Keratinocyte (primary cell): Measurements from ENCODE around the gene ADAMTSL3. TPM values are rescaled to one million over a fixed set of nuclear protein-coding genes. Genes with fewer than 3 reads are reported as not detected.
A peak's percentile ranks its signal among the peaks of the same experiment; 100 is the strongest.
"Not testable (repeated sequence)": the region's sequence is repeated elsewhere in the genome, so short reads cannot be mapped to it uniquely, and the experiment has no call there.

Experiments
- DNase-seq: peaks from one replicate; pipeline ENCODE4 v3.0.0-alpha.2; 2011; ENCODE audit warnings: low read depth, missing footprints, low spot score
- FAIRE-seq: peaks from 2 replicates; lab custom pipeline; 2011; peaks lifted over from hg19 to GRCh38; lab: Jason Lieb, UNC
- H2AFZ ChIP-seq: 2 replicates; pipeline ENCODE4 v1.6.0; 2012; ENCODE audit warnings: low read length, control low read depth, inconsistent platforms; ENCODE audit not compliant: control insufficient read depth
- H3K27ac ChIP-seq: 2 replicates; pipeline ENCODE4 v1.5.1; 2011; ENCODE audit warnings: low read length; ENCODE audit not compliant: control insufficient read depth, insufficient read depth
- H3K27me3 ChIP-seq: 3 replicates; pipeline ENCODE4 v1.6.0; 2011; ENCODE audit warnings: low read length; ENCODE audit not compliant: control insufficient read depth, insufficient read depth; ENCODE audit errors: extremely low read depth
- H3K36me3 ChIP-seq, 2 experiments: 2 replicates in 1 of 2; 3 replicates in 1 of 2; pipeline ENCODE4 v1.5.1; 2011; ENCODE audit warnings: low read length in 2 of 2, mild to moderate bottlenecking in 1 of 2; ENCODE audit not compliant: control insufficient read depth in 2 of 2, insufficient read depth in 2 of 2; ENCODE audit errors: extremely low read depth in 1 of 2
- H3K4me1 ChIP-seq: 3 replicates; pipeline ENCODE4 v1.5.1; 2011; ENCODE audit warnings: low read length; ENCODE audit not compliant: control insufficient read depth, insufficient read depth; ENCODE audit errors: extremely low read depth
- H3K4me2 ChIP-seq: 3 replicates; pipeline ENCODE4 v1.6.0; 2011; ENCODE audit warnings: low read depth, low read length; ENCODE audit not compliant: control insufficient read depth, insufficient read depth; ENCODE audit errors: extremely low read depth
- H3K4me3 ChIP-seq, 3 experiments: fragments of 200-600 bp in 1 of 3; sonication (generic) in 1 of 3; 2 replicates in 2 of 3; 3 replicates in 1 of 3; pipeline ENCODE4 v1.5.1; 2011 to 2016; ENCODE audit warnings: low read length in 3 of 3, mild to moderate bottlenecking in 3 of 3, control low read depth in 2 of 3, inconsistent platforms in 1 of 3, low read depth in 1 of 3, mixed read lengths in 1 of 3, mixed run types in 1 of 3, moderate library complexity in 1 of 3; ENCODE audit not compliant: control insufficient read depth in 2 of 3, insufficient read depth in 2 of 3; ENCODE audit errors: extremely low read depth in 1 of 3
- H3K79me2 ChIP-seq: 2 replicates; pipeline ENCODE4 v1.6.0; 2012; ENCODE audit warnings: low read length; ENCODE audit not compliant: control insufficient read depth, insufficient read depth
- H3K9ac ChIP-seq: 3 replicates; pipeline ENCODE4 v1.6.0; 2011; ENCODE audit warnings: low read length; ENCODE audit not compliant: control insufficient read depth, insufficient read depth; ENCODE audit errors: extremely low read depth
- H3K9me1 ChIP-seq: 3 replicates; pipeline ENCODE4 v1.6.0; 2011; ENCODE audit warnings: low read length; ENCODE audit not compliant: control insufficient read depth, insufficient read depth; ENCODE audit errors: extremely low read depth
- H3K9me3 ChIP-seq: 2 replicates; pipeline ENCODE4 v1.5.1; 2012; ENCODE audit warnings: low read depth, low read length; ENCODE audit not compliant: control insufficient read depth
- H4K20me1 ChIP-seq: 3 replicates; pipeline ENCODE4 v1.6.0; 2011; ENCODE audit warnings: low read length; ENCODE audit not compliant: control insufficient read depth, insufficient read depth; ENCODE audit errors: extremely low read depth
- EZH2 ChIP-seq: IDR thresholded peaks from one replicate; pipeline ENCODE4 v1.6.1; 2012; ENCODE audit warnings: inconsistent platforms, mild to moderate bottlenecking, low read length, moderate library complexity
- dilution Hi-C: fragments of 300-500 bp; cut with MboI; formaldehyde crosslinking; loops from one replicate; pipeline ENCODE4 v1.7.0; 2020; ENCODE audit warnings: low sequenced_read_pairs; ENCODE audit not compliant: extremely low pct_ligation_motif_present
- polyA plus RNA-seq, 5 experiments: library from polyadenylated mRNA; depleted of rRNA in 3 of 5; stranded (reverse) in 3 of 5; stranded (forward) in 1 of 5; unstranded in 1 of 5; fragments of >200 nt; gene quantifications; 1 replicate in 1 of 5; 2 replicates in 3 of 5; 3 replicates in 1 of 5; pipeline versions ENCODE4 v1.2.1 to v1.2.3, GENCODE V29; 2011 to 2012; ENCODE audit warnings: missing spikeins in 2 of 5, low read depth in 1 of 5, low replicate concordance in 1 of 5
- TF ChIP-seq, protein P1 (sequence below), 3 experiments: IDR thresholded peaks in 1 of 3; conservative IDR thresholded peaks in 1 of 3; optimal IDR thresholded peaks in 1 of 3; 2 replicates in 2 of 3; 3 replicates in 1 of 3; pipeline versions ENCODE3 to v1.5.1; 2011; ENCODE audit warnings: low read length in 3 of 3, mild to moderate bottlenecking in 3 of 3, moderate library complexity in 2 of 3, control low read depth in 1 of 3, inconsistent platforms in 1 of 3; ENCODE audit not compliant: insufficient read depth in 2 of 3; ENCODE audit errors: extremely low read depth in 1 of 3

Gene ADAMTSL3
- polyA plus RNA-seq, 1 donor (not counting 4 experiments of a cell fraction or from before 2014, with no cell fraction given), result 0.01 TPM

DNA sequence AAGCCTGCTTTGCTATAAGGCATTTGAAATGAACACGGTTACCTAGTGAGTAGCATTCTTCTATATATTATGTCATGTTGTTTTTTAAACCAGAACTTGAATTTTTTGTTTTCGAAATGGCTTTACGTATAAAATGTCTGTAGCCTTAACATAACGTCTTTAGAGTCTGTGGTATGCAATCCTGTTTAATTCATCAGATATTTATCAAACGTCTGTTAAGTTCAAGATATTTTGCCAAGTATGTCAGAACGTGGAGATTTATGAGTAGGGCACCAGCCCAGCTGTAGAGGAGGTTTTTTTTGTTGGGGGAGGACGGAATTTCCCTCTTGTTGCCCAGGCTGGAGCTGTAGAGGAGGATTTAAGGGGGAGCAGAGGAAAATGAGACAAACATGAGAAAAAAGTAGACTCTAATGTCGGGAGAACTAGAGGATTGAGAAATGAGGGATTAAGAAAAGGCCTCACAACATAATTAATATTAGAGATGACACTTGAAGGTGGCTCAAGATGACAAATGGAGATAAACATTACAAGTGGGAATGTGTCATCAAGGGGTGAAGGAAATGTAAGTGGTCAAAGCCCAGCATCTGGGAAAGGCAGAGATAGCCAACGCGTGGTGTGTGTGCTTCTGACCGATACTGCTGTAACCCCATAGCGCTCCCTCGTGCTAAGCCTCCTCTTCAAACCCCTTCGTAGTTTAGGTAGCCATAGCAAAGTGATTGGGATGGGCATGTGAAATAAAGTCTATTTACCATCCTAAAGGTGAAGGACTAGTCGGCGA is 427.7 kb downstream of the ADAMTSL3 start:
- no peaks in the 10 kb centered on the region for H3K27me3 ChIP-seq
- H2AFZ ChIP-seq, result peak overlapping the region; percentile 46
- peak overlapping the region; percentile 3 for H3K4me2 ChIP-seq
- no peak overlapping the region for H3K4me3 ChIP-seq
- no peaks in the 10 kb centered on the region for H3K9me1 ChIP-seq
- dilution Hi-C loops, result no loop called here
- no peaks in the 10 kb centered on the region for H3K9me3 ChIP-seq
- peaks cover 16% of the 10 kb centered on the region for H3K4me1 ChIP-seq
- H3K9ac ChIP-seq, result no peak overlapping the region
- TF ChIP-seq EZH2, result no peak
- TF ChIP-seq, protein P1, sequence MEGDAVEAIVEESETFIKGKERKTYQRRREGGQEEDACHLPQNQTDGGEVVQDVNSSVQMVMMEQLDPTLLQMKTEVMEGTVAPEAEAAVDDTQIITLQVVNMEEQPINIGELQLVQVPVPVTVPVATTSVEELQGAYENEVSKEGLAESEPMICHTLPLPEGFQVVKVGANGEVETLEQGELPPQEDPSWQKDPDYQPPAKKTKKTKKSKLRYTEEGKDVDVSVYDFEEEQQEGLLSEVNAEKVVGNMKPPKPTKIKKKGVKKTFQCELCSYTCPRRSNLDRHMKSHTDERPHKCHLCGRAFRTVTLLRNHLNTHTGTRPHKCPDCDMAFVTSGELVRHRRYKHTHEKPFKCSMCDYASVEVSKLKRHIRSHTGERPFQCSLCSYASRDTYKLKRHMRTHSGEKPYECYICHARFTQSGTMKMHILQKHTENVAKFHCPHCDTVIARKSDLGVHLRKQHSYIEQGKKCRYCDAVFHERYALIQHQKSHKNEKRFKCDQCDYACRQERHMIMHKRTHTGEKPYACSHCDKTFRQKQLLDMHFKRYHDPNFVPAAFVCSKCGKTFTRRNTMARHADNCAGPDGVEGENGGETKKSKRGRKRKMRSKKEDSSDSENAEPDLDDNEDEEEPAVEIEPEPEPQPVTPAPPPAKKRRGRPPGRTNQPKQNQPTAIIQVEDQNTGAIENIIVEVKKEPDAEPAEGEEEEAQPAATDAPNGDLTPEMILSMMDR (optimal IDR thresholded peaks at IDR 0.05 in 1 of 3, IDR thresholded peaks at IDR 0.05 in 1 of 3, conservative IDR thresholded peaks at IDR 0.05 in 1 of 3; ENCODE audit: extremely low read depth in 1 of 3, insufficient read depth in 2 of 3, low read length in 3 of 3), result no peak
- no peaks in the 10 kb centered on the region for H3K79me2 ChIP-seq
- FAIRE-seq (no peak), DNase-seq (no peak)
- H3K27ac ChIP-seq, result no peak overlapping the region
- no peaks in the 10 kb centered on the region for H4K20me1 ChIP-seq
- no peaks in the 10 kb centered on the region for H3K36me3 ChIP-seq

DNA sequence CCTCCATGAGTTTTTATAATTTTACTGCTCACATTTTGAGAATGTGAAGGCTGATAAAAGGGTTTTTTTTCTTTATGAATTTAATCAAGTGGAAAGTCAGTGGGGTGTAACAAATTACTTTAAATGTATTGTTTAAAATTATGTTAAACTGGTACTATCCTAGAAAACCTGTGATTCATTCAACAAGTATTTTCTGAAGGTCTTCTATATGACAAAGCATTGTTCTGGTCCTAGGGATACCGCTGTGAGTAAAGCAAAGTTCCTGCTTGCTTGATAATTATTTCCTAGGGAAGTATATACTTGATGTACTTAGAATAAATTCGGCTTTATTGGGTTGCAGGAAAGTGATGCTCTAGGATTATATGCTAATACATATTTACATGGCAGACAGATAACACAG is 428.8 kb downstream of the ADAMTSL3 start:
- Histone ChIP-seq H3K4me2 (no peak overlapping the region), H3K4me1 (peaks cover 16% of the 10 kb centered on the region), H3K79me2 (no peaks in the 10 kb centered on the region), H3K36me3 (no peaks in the 10 kb centered on the region), H3K27ac (no peak overlapping the region), H2AFZ (no peak overlapping the region), H3K9ac (no peak overlapping the region), H3K9me3 (no peaks in the 10 kb centered on the region), H3K27me3 (no peaks in the 10 kb centered on the region), H4K20me1 (no peaks in the 10 kb centered on the region), H3K4me3 (no peak overlapping the region), H3K9me1 (no peaks in the 10 kb centered on the region)
- DNase-seq (no peak), FAIRE-seq (peak; percentile 9)
- dilution Hi-C loops, result no loop called here
- TF ChIP-seq, protein P1 (optimal IDR thresholded peaks at IDR 0.05 in 1 of 3, IDR thresholded peaks at IDR 0.05 in 1 of 3, conservative IDR thresholded peaks at IDR 0.05 in 1 of 3; ENCODE audit: extremely low read depth in 1 of 3, insufficient read depth in 2 of 3, low read length in 3 of 3), result no peak

DNA sequence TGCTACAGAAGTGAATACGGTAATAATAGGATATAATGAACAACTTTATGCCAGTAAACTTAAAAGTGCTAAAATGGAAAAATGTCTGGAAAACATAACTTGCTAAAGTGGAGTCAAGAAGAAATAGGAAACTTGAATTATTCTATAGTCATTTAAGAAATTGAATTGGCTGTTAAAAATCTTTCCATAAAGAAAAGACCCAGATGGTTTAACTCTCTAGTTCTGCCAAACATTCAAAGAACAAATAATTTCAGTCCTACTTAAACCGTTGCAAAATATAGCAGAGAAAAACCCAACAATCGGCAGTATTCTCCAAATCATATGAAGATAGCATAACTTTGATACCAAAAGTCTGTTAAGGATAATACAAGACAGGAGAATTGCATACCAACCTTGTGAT is 432.1 kb downstream of the ADAMTSL3 start:
- H3K4me2 ChIP-seq, H4K20me1 ChIP-seq, H3K9ac ChIP-seq, H3K36me3 ChIP-seq, H3K27me3 ChIP-seq, H3K27ac ChIP-seq, H3K79me2 ChIP-seq, H3K4me1 ChIP-seq, H3K9me1 ChIP-seq, DNase-seq, H2AFZ ChIP-seq, H3K9me3 ChIP-seq, H3K4me3 ChIP-seq, dilution Hi-C loops: not testable (repeated sequence)
- FAIRE-seq, result peak; percentile 63
